ENCODE data around the gene KCNMB2. TPM values are rescaled to one million over a fixed set of nuclear protein-coding genes. Genes with fewer than 3 reads are reported as not detected.

Gene KCNMB2
- total and polyA plus RNA-seq, 4 experiments from 2014 or later, result not detected

DNA sequence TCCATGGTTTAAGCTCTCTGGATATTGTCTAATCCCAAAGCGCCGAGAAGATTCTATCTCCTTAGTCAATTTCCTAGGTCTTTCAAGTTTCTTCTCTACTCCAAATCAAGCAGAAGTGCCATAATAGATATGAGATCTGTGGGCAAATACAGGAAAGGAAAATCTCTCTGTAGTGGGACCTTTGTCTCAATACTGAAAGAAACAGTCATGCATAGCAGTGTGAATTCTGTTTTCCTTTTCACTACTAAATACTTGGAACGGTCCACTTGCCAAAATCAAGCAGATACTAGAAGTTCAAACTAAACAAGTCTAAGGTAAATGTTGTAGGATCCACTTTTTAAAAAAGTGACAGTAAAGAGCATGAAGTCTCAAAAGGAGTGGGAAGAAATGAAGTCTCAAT is 298.8 kb downstream of the KCNMB2 start:
- no peak for DNase-seq
- CTCF ChIA-PET (ENCODE audit: partially characterized antibody), result no interaction called here
- Mint-ChIP-seq H3K27me3 (no peaks in the 10 kb centered on the region), H3K4me1 (no peaks in the 10 kb centered on the region), H3K27ac (no peak overlapping the region), H3K9me3 (peaks cover 0 to 3% (median under 1%) of the 10 kb centered on the region in 8 donors), H3K4me3 (no peak overlapping the region), H3K36me3 (no peaks in the 10 kb centered on the region)
- no peaks in the 10 kb centered on the region for H3K9me3 ChIP-seq (ENCODE audit: control insufficient read depth in 1 of 2, low read length in 2 of 2)
- POLR2A ChIA-PET (ENCODE audit: partially characterized antibody), result no interaction called here
- H3K4me3 ChIP-seq (ENCODE audit: low read length in 2 of 2), result no peak overlapping the region
- no peaks in the 10 kb centered on the region for H3K4me1 ChIP-seq (ENCODE audit: insufficient read depth, low read length)
- H3K27me3 ChIP-seq (ENCODE audit: insufficient read depth, low read length), result no peaks in the 10 kb centered on the region
- H3K27ac ChIP-seq (ENCODE audit: low read depth, low read length), result no peak overlapping the region
- no peaks in the 10 kb centered on the region for H3K36me3 ChIP-seq (ENCODE audit: insufficient read depth, low read length)
- intact Hi-C loops (cut with micrococcal nuclease), result no loop called here

DNA sequence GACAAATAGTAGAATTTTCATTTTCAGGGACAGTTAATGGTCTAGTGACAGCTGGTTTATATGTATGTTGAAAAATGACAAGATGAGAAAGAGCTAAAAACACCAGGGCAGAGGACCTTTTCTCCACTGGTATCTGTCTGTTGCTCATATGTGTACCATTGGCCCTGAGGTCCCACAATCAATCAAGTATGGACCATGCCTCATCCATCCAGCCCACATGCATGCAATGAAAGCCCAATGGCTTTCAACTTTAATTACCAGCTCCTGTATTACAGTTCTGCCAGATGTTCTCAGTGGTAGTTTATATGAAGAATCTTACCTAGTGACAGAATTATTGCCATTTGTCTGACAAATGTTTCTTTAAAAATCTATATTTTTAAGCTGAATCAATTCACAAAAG is 301.3 kb downstream of the KCNMB2 start:
- DNase-seq, result no peak
- no peaks in the 10 kb centered on the region for H3K4me1 Mint-ChIP-seq
- no peaks in the 10 kb centered on the region for H3K9me3 ChIP-seq (ENCODE audit: control insufficient read depth in 1 of 2, low read length in 2 of 2)
- no peaks in the 10 kb centered on the region for H3K4me1 ChIP-seq (ENCODE audit: insufficient read depth, low read length)
- H3K27ac Mint-ChIP-seq, result no peak overlapping the region
- H3K27me3 Mint-ChIP-seq, result no peaks in the 10 kb centered on the region
- ChIA-PET CTCF (ENCODE audit: partially characterized antibody) (no interaction called here), POLR2A (ENCODE audit: partially characterized antibody) (no interaction called here)
- H3K36me3 ChIP-seq (ENCODE audit: insufficient read depth, low read length), result no peaks in the 10 kb centered on the region
- peaks cover 0 to 5% (median under 1%) of the 10 kb centered on the region in 8 donors for H3K9me3 Mint-ChIP-seq
- H3K4me3 Mint-ChIP-seq, result no peak overlapping the region
- H3K27me3 ChIP-seq (ENCODE audit: insufficient read depth, low read length), result no peaks in the 10 kb centered on the region
- H3K4me3 ChIP-seq (ENCODE audit: low read length in 2 of 2), result no peak overlapping the region
- intact Hi-C loops (cut with micrococcal nuclease), result no loop called here
- H3K27ac ChIP-seq (ENCODE audit: low read depth, low read length), result no peak overlapping the region
- no peaks in the 10 kb centered on the region for H3K36me3 Mint-ChIP-seq

DNA sequence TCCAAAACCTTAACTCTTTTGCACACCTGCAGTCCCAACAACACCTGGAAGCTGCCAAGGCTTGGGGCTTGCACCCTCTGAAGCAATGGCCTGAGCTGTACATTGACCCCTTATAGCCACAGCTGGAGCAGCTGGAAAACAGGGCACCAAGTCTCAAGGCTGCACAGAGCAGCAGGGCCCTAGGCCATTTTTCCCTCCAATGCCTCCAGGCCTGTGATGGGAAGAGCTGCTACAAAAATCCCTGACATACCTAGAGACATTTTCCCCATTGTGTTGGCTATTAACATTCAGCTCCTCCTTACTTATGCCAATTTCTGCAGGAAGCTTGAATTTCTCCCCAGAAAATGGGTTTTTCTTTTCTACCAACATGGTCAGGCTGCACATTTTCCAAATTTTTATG is 304.4 kb downstream of the KCNMB2 start:
- intact Hi-C loops (cut with micrococcal nuclease), result no loop called here
- H3K27me3 ChIP-seq (ENCODE audit: insufficient read depth, low read length), result no peaks in the 10 kb centered on the region
- Mint-ChIP-seq H3K4me1 (no peaks in the 10 kb centered on the region), H3K27me3 (no peaks in the 10 kb centered on the region), H3K4me3 (no peak overlapping the region), H3K36me3 (no peaks in the 10 kb centered on the region), H3K9me3 (peaks cover 0 to 5% (median 1%) of the 10 kb centered on the region in 8 donors), H3K27ac (no peak overlapping the region)
- no peak overlapping the region for H3K4me3 ChIP-seq (ENCODE audit: low read length in 2 of 2)
- no peak for DNase-seq
- H3K36me3 ChIP-seq (ENCODE audit: insufficient read depth, low read length), result no peaks in the 10 kb centered on the region
- no peak overlapping the region for H3K27ac ChIP-seq (ENCODE audit: low read depth, low read length)
- no peaks in the 10 kb centered on the region for H3K4me1 ChIP-seq (ENCODE audit: insufficient read depth, low read length)
- ChIA-PET POLR2A (ENCODE audit: partially characterized antibody) (no interaction called here), CTCF (ENCODE audit: partially characterized antibody) (no interaction called here)
- no peaks in the 10 kb centered on the region for H3K9me3 ChIP-seq (ENCODE audit: control insufficient read depth in 1 of 2, low read length in 2 of 2)

DNA sequence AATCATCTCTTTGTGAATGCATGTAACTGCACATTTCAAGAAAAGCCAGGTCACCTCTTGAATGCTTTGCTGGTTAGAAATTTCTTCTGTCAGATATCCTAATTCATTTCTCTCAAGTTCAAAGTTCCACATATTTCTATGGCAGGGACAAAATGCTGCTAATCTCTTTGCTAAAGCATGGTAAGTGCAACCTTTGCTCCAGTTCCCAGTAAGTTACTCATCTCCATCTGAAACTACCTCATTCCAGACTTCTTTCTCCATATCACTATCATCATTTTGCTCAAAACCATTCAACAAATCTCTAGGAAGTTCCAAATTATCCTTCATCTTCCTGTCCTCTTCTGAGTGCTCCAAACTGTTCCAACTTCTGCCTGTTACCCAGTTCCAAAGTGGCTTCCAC is 304.8 kb downstream of the KCNMB2 start:
- ChIA-PET CTCF (ENCODE audit: partially characterized antibody) (no interaction called here), POLR2A (ENCODE audit: partially characterized antibody) (no interaction called here)
- H3K4me3 ChIP-seq (ENCODE audit: low read length in 2 of 2), result no peak overlapping the region
- no peaks in the 10 kb centered on the region for H3K27me3 ChIP-seq (ENCODE audit: insufficient read depth, low read length)
- no peak overlapping the region for H3K27ac Mint-ChIP-seq
- H3K27ac ChIP-seq (ENCODE audit: low read depth, low read length), result no peak overlapping the region
- H3K9me3 Mint-ChIP-seq, result peaks cover 0 to 5% (median 1%) of the 10 kb centered on the region in 8 donors
- no peaks in the 10 kb centered on the region for H3K4me1 Mint-ChIP-seq
- no peaks in the 10 kb centered on the region for H3K4me1 ChIP-seq (ENCODE audit: insufficient read depth, low read length)
- intact Hi-C loops (cut with micrococcal nuclease), result no loop called here
- no peaks in the 10 kb centered on the region for H3K36me3 Mint-ChIP-seq
- no peaks in the 10 kb centered on the region for H3K36me3 ChIP-seq (ENCODE audit: insufficient read depth, low read length)
- no peak for DNase-seq
- H3K4me3 Mint-ChIP-seq, result no peak overlapping the region
- no peaks in the 10 kb centered on the region for H3K9me3 ChIP-seq (ENCODE audit: control insufficient read depth in 1 of 2, low read length in 2 of 2)
- no peaks in the 10 kb centered on the region for H3K27me3 Mint-ChIP-seq

DNA sequence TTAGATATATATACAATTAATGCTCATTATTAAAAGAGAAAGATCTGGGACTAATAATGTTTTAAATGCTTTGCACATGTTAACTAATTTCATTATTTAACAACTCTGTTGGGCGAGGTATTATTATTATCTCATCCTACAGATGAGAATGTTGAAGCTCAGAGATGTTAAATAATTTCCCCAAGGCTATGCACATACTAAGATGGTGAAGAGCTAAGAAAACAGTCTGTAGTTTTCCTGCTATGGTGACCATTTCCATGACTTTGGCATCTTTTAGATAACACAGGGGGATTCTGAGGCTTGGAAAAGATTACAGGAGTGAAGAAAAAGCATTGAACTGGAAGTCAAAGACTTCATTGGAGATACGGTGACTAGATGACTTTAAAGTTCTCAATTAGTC is 308.7 kb downstream of the KCNMB2 start:
- Mint-ChIP-seq H3K27ac (no peak overlapping the region), H3K36me3 (no peaks in the 10 kb centered on the region), H3K4me1 (no peaks in the 10 kb centered on the region), H3K4me3 (no peak overlapping the region), H3K27me3 (peaks cover 0 to 1% of the 10 kb centered on the region in 2 donors), H3K9me3 (peaks cover 0 to 5% (median under 1%) of the 10 kb centered on the region in 8 donors)
- Histone ChIP-seq H3K36me3 (ENCODE audit: insufficient read depth, low read length) (no peaks in the 10 kb centered on the region), H3K9me3 (ENCODE audit: control insufficient read depth in 1 of 2, low read length in 2 of 2) (no peaks in the 10 kb centered on the region), H3K27me3 (ENCODE audit: insufficient read depth, low read length) (no peaks in the 10 kb centered on the region), H3K27ac (ENCODE audit: low read depth, low read length) (no peak overlapping the region), H3K4me1 (ENCODE audit: insufficient read depth, low read length) (no peaks in the 10 kb centered on the region), H3K4me3 (ENCODE audit: low read length in 2 of 2) (no peak overlapping the region)
- no peak for DNase-seq
- intact Hi-C loops (cut with micrococcal nuclease), result no loop called here
- CTCF ChIA-PET (ENCODE audit: partially characterized antibody), result no interaction called here
- POLR2A ChIA-PET (ENCODE audit: partially characterized antibody), result no interaction called here

DNA sequence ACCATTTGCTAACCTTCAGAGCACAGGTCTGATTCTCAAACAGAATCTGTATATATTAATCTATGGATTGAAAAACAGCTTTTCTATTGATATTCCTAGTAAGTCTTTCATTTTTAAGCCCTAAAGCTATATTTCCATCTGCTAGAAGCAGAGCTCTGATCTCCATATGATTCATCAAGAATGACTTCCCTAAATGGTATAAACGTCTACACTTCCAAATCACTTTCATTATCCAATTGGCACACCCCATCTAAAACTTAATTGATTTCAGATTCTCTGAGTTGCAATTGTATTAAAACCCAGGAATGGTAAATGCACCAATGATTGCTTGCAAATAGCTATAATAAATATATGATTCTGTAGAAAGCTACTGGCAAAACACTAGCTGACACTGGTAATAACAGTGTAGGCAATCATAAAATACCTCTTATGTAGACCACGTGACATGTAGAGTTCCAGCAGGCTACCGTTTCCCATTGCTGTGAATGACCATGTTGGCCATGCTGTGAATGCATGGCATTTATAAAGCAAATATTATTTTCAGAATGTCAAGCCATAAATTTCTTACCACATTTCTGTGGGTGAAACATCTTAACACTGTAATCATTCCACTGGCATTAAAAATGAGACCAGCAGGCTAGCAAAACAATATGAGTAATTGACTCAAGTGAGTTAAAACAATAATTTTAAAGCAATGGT is 309.3 kb downstream of the KCNMB2 start:
- Mint-ChIP-seq H3K4me3 (no peak overlapping the region), H3K36me3 (no peaks in the 10 kb centered on the region), H3K27me3 (peaks cover 0 to 1% of the 10 kb centered on the region in 2 donors), H3K9me3 (peaks cover 0 to 5% (median 0%) of the 10 kb centered on the region in 8 donors), H3K27ac (no peak overlapping the region), H3K4me1 (no peaks in the 10 kb centered on the region)
- no peak overlapping the region for H3K27ac ChIP-seq (ENCODE audit: low read depth, low read length)
- no peak overlapping the region for H3K4me3 ChIP-seq (ENCODE audit: low read length in 2 of 2)
- no peaks in the 10 kb centered on the region for H3K27me3 ChIP-seq (ENCODE audit: insufficient read depth, low read length)
- ChIA-PET CTCF (ENCODE audit: partially characterized antibody) (no interaction called here), POLR2A (ENCODE audit: partially characterized antibody) (no interaction called here)
- no peaks in the 10 kb centered on the region for H3K4me1 ChIP-seq (ENCODE audit: insufficient read depth, low read length)
- DNase-seq, result no peak
- intact Hi-C loops (cut with micrococcal nuclease), result no loop called here
- H3K36me3 ChIP-seq (ENCODE audit: insufficient read depth, low read length), result no peaks in the 10 kb centered on the region
- H3K9me3 ChIP-seq (ENCODE audit: control insufficient read depth in 1 of 2, low read length in 2 of 2), result no peaks in the 10 kb centered on the region

DNA sequence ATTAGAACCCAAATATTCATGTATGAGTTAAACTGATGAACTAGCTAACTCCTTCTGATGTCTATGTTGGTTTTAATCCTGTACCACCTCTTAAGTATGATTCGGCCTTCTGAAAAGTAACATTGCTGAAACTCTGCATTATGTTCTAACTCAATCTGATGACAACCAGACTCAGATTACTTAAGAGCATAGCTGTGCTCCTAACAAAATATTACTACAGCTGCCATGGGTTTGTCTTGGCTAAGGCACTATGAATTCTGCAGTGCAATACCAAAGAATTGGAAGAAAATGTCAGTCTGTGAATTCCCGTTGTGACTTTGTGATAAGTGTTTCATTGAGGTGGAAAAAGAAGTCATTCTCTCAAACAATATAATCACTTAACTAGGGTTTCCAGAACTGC is 311.0 kb downstream of the KCNMB2 start:
- Histone ChIP-seq H3K36me3 (ENCODE audit: insufficient read depth, low read length) (no peaks in the 10 kb centered on the region), H3K4me3 (ENCODE audit: low read length in 2 of 2) (no peak overlapping the region), H3K27me3 (ENCODE audit: insufficient read depth, low read length) (no peaks in the 10 kb centered on the region), H3K4me1 (ENCODE audit: insufficient read depth, low read length) (no peaks in the 10 kb centered on the region), H3K9me3 (ENCODE audit: control insufficient read depth in 1 of 2, low read length in 2 of 2) (no peaks in the 10 kb centered on the region), H3K27ac (ENCODE audit: low read depth, low read length) (no peak overlapping the region)
- no peak for DNase-seq
- Mint-ChIP-seq H3K4me1 (no peaks in the 10 kb centered on the region), H3K27me3 (peaks cover 0 to 1% of the 10 kb centered on the region in 2 donors), H3K9me3 (peaks cover 0 to 3% (median 0%) of the 10 kb centered on the region in 8 donors), H3K4me3 (no peak overlapping the region), H3K36me3 (no peaks in the 10 kb centered on the region), H3K27ac (no peak overlapping the region)
- CTCF ChIA-PET (ENCODE audit: partially characterized antibody), result no interaction called here
- POLR2A ChIA-PET (ENCODE audit: partially characterized antibody), result no interaction called here
- intact Hi-C loops (cut with micrococcal nuclease), result no loop called here
